ENCODE data around the gene MYCBP.

DNA sequence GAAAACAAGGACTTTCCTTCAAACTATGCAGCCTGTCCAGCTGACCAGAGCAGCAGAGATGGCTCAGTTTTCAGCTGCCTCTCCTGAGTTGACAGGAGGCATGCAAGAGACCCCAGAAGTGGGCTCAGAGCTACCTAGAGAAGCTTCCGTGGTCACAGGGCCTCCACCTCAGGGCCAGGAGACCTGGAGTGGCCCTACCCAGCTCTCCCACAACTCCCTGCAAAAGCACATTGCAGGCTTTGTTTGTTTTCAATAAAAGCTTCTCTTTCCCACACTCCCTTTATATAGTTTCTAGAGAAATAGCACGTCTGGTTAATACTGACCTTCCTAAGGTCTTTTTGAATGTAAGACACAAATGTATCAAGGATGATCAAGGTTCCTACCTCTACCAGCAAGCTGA lies 53.6 kb downstream of the MYCBP start:
- TF ChIP-seq, protein P1, sequence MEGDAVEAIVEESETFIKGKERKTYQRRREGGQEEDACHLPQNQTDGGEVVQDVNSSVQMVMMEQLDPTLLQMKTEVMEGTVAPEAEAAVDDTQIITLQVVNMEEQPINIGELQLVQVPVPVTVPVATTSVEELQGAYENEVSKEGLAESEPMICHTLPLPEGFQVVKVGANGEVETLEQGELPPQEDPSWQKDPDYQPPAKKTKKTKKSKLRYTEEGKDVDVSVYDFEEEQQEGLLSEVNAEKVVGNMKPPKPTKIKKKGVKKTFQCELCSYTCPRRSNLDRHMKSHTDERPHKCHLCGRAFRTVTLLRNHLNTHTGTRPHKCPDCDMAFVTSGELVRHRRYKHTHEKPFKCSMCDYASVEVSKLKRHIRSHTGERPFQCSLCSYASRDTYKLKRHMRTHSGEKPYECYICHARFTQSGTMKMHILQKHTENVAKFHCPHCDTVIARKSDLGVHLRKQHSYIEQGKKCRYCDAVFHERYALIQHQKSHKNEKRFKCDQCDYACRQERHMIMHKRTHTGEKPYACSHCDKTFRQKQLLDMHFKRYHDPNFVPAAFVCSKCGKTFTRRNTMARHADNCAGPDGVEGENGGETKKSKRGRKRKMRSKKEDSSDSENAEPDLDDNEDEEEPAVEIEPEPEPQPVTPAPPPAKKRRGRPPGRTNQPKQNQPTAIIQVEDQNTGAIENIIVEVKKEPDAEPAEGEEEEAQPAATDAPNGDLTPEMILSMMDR (IDR thresholded peaks at IDR 0.05): no peak
- TF ChIP-seq EP300 (IDR thresholded peaks at IDR 0.05): no peak
- no peak for TF ChIP-seq POLR2A (IDR thresholded peaks at IDR 0.05; ENCODE audit: low read depth)
- TF ChIP-seq POLR2AphosphoS5 (IDR thresholded peaks at IDR 0.05): no peak
